Type B pancreatic cell (in vitro differentiated cells): ENCODE data around the gene CNKSR3. TPM values are rescaled to one million over a fixed set of nuclear protein-coding genes. Genes with fewer than 3 reads are reported as not detected.
"Not testable (repeated sequence)": the region's sequence is repeated elsewhere in the genome, so short reads cannot be mapped to it uniquely, and the experiment has no call there.

Experiments used
- DNase-seq: peaks from one replicate; pipeline ENCODE4 v3.0.0; 2021; ENCODE audit warnings: mixed read lengths; ENCODE audit not compliant: unreplicated experiment; ENCODE audit errors: extremely low spot score
- H3K27ac Mint-ChIP-seq: 2 replicates; pipeline ENCODE4 v1.8.0; 2021; ENCODE audit warnings: mild to moderate bottlenecking, mixed read lengths
- H3K27me3 Mint-ChIP-seq: 2 replicates; pipeline ENCODE4 v1.8.0; 2021; ENCODE audit warnings: mixed read lengths
- H3K36me3 Mint-ChIP-seq: 2 replicates; pipeline ENCODE4 v1.8.0; 2021; ENCODE audit warnings: mixed read lengths
- H3K4me1 Mint-ChIP-seq: one replicate; pipeline ENCODE4 v1.8.0; 2021; ENCODE audit warnings: mixed read lengths; ENCODE audit not compliant: unreplicated experiment
- H3K4me3 Mint-ChIP-seq: 2 replicates; pipeline ENCODE4 v1.8.0; 2021; ENCODE audit warnings: mild to moderate bottlenecking, mixed read lengths
- H3K9me3 Mint-ChIP-seq: 2 replicates; pipeline ENCODE4 v1.8.0; 2021; ENCODE audit warnings: mixed read lengths
- total RNA-seq: library from RNA; stranded (reverse); gene quantifications from 2 replicates; pipeline ENCODE4 v1.2.1, GENCODE V29; 2021; ENCODE audit warnings: low replicate concordance
- TF ChIP-seq, protein P1 (sequence below): fragments of 200-600 bp; sonication (generic); conservative IDR thresholded peaks from 2 replicates; pipeline ENCODE4 v1.5.0; 2021; ENCODE audit warnings: antibody characterized with exemption, mild to moderate bottlenecking

Gene CNKSR3
- total RNA-seq, 1 donor from 2014 or later, result 31.0 TPM

DNA sequence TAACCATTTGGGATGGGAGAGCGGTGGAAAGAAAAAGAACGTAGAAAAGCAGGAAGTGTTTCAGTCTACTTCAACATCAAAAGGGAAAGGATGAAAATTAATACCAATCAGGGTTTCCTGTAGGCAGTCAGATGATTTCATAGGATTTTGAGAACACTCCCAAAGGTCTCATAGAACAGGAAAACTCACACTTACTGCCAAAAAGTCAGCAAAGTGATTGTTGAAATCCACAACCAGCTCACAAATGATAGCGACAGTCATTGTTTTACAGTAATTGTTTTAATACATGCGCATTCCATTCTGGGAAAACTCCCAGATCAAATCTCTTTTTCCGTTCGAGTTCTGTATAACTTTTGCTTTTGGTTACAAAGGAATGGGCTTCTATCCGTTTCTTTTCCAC, 5.3 kb upstream of the CNKSR3 start:
- H3K27ac Mint-ChIP-seq, result no peak overlapping the region
- DNase-seq, result no peak
- H3K4me3 Mint-ChIP-seq, result no peak overlapping the region
- H3K4me1 Mint-ChIP-seq, result peaks cover 32% of the 10 kb centered on the region
- peaks cover 8% of the 10 kb centered on the region for H3K27me3 Mint-ChIP-seq
- H3K9me3 Mint-ChIP-seq, result no peaks in the 10 kb centered on the region
- no peaks in the 10 kb centered on the region for H3K36me3 Mint-ChIP-seq
- TF ChIP-seq, protein P1, sequence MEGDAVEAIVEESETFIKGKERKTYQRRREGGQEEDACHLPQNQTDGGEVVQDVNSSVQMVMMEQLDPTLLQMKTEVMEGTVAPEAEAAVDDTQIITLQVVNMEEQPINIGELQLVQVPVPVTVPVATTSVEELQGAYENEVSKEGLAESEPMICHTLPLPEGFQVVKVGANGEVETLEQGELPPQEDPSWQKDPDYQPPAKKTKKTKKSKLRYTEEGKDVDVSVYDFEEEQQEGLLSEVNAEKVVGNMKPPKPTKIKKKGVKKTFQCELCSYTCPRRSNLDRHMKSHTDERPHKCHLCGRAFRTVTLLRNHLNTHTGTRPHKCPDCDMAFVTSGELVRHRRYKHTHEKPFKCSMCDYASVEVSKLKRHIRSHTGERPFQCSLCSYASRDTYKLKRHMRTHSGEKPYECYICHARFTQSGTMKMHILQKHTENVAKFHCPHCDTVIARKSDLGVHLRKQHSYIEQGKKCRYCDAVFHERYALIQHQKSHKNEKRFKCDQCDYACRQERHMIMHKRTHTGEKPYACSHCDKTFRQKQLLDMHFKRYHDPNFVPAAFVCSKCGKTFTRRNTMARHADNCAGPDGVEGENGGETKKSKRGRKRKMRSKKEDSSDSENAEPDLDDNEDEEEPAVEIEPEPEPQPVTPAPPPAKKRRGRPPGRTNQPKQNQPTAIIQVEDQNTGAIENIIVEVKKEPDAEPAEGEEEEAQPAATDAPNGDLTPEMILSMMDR, result no peak

DNA sequence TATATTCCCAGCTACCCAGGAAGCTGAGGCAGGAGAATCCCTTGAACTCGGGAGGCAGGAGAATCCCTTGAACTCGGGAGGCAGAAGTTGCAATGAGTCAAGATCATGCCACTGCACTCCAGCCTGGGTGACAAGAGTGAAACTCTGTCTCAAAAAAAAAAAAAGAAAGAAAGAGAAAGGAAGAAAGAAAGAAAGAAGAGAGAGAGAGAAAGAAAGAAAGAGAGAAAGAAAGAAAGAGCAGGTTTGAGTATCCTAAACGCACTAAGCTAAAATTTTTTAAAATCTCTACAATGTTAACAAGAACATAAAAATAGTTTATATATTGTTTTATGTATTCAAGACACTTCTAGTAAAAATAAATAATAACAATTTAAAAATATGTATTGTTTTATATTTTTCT, 4.6 kb upstream of the CNKSR3 start:
- not testable (repeated sequence) for H3K9me3 Mint-ChIP-seq, H3K36me3 Mint-ChIP-seq, H3K4me3 Mint-ChIP-seq, DNase-seq, H3K27me3 Mint-ChIP-seq, H3K27ac Mint-ChIP-seq
- peaks cover 32% of the 10 kb centered on the region for H3K4me1 Mint-ChIP-seq

GRCh38 chr6:154514481-154514880, 4.0 kb upstream of the CNKSR3 start:
- DNase-seq, result no peak
- H3K27ac Mint-ChIP-seq, result no peak overlapping the region
- H3K36me3 Mint-ChIP-seq, result no peaks in the 10 kb centered on the region
- H3K9me3 Mint-ChIP-seq, result no peaks in the 10 kb centered on the region
- TF ChIP-seq, protein P1, result no peak
- H3K4me1 Mint-ChIP-seq, result peaks cover 27% of the 10 kb centered on the region
- no peak overlapping the region for H3K4me3 Mint-ChIP-seq
- H3K27me3 Mint-ChIP-seq, result peaks cover 8% of the 10 kb centered on the region

DNA sequence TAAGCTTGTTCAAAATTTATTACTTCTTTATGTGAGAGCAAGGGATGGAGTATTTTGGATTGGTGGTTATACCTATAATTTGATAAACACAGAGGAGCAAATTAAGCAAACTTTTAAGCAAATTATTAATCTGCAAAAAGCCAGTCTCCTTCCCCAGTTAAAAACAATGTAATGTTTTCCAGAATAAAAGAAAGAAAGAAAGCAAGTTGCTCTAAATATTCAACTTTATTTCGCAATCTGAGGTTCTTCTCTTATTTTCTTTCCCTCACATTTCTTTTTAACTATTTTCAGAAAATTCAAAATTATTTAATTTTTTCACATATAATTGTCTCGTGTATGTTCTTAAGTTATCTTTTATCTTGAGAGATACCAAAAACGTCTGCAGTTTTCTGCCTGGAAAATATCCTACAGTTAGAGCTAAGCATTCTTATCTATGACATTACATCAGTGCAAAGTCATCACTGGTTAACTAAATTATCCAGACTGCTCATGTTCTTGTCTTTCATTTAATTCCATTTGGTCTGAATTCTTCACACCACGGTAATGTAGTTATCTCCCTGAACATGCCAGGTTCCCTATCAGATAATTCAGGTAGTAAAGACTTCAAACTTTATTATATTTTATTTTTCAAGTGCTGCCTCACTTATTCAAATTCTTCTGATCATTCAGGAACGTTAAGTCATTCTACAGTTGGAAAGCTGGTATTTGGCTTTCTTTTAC, 3.3 kb upstream of the CNKSR3 start:
- H3K27me3 Mint-ChIP-seq, result peaks cover 8% of the 10 kb centered on the region
- peaks cover 24% of the 10 kb centered on the region for H3K4me1 Mint-ChIP-seq
- H3K36me3 Mint-ChIP-seq, result no peaks in the 10 kb centered on the region
- H3K9me3 Mint-ChIP-seq, result no peaks in the 10 kb centered on the region
- no peak overlapping the region for H3K27ac Mint-ChIP-seq
- TF ChIP-seq, protein P1, result no peak
- no peak for DNase-seq
- H3K4me3 Mint-ChIP-seq, result no peak overlapping the region

DNA sequence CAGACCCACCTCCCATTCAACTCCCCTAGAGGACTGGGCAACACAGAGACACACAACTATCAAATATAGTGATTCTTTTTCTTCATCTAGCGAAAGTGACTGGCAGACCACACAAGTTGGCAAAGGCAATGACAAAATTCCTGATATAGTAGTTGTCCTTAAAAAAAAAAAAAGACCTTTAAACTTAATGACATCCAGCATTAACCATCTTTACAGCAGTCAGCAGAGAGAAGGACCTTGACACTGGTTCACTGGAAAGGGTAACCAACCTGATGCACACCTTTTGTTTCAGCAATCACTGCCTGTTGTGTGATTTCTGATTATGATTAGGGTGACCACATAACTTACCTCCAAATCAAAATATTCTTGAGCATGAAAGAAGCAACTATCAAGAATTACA, 1.7 kb upstream of the CNKSR3 start:
- H3K36me3 Mint-ChIP-seq, result peaks cover 6% of the 10 kb centered on the region
- H3K27me3 Mint-ChIP-seq, result peaks cover 8% of the 10 kb centered on the region
- H3K4me1 Mint-ChIP-seq, result peaks cover 32% of the 10 kb centered on the region
- no peaks in the 10 kb centered on the region for H3K9me3 Mint-ChIP-seq
- H3K4me3 Mint-ChIP-seq, result peak overlapping the region; percentile 73
- TF ChIP-seq, protein P1, result no peak
- DNase-seq, result no peak
- peak overlapping the region; percentile 69 for H3K27ac Mint-ChIP-seq

- no peak for DNase-seq
- peaks cover 8% of the 10 kb centered on the region for H3K27me3 Mint-ChIP-seq
- H3K27ac Mint-ChIP-seq, result peak overlapping the region; percentile 69
- peak overlapping the region; percentile 73 for H3K4me3 Mint-ChIP-seq
- H3K4me1 Mint-ChIP-seq, result peaks cover 36% of the 10 kb centered on the region
- H3K9me3 Mint-ChIP-seq, result no peaks in the 10 kb centered on the region
- TF ChIP-seq, protein P1, result no peak
- H3K36me3 Mint-ChIP-seq, result peaks cover 9% of the 10 kb centered on the region
These were observed 1.3 kb upstream of the CNKSR3 start for GRCh38 chr6:154511791-154512190.
